K562 (cell line): ENCODE measurements around the gene PCDH19. TPM values are rescaled to one million over a fixed set of nuclear protein-coding genes. Genes with fewer than 3 reads are reported as not detected.

Experiments
- ATAC-seq: fragments of 200-7000 bp; cut with Tn5 transposase; 3 replicates; pipeline ENCODE4 v1.9.1; 2020; ENCODE audit warnings: moderate library complexity
- BruUV-seq: library from RNA; stranded (reverse); fragments of 400-500 nt; replicated peaks from 2 replicates; lab custom pipeline; 2021; lab: Mats Ljungman, UMichigan
- CTCF ChIA-PET: fragments of 300-600 bp; formaldehyde crosslinking; extraction: SDS; loops from one replicate; lab custom pipeline; 2021; ENCODE audit warnings: low intra/inter-chr PET ratio; lab: Yijun Ruan, JAX
- POLR2A ChIA-PET: fragments of 300-600, 350-650 bp; sonication (Branson Sonifier 250); formaldehyde crosslinking; extraction: SDS; loops from one replicate; lab custom pipeline; 2021; ENCODE audit warnings: antibody characterized with exemption, inconsistent platforms; lab: Yijun Ruan, JAX
- DNase-seq, 4 experiments: peaks; one replicate each; pipeline versions ENCODE4 v3.0.0 to v3.0.0-alpha.2; 2011 to 2018; ENCODE audit warnings: low spot score in 3 of 4, mixed read lengths in 3 of 4; ENCODE audit errors: extremely low read depth in 1 of 4
- FAIRE-seq: peaks from 2 replicates; lab custom pipeline; 2011; peaks lifted over from hg19 to GRCh38; lab: Jason Lieb, UNC
- H2AFZ ChIP-seq: 2 replicates; pipeline ENCODE4 v1.6.0; 2011; ENCODE audit warnings: low read depth, low read length, control low read depth, inconsistent platforms
- H3K27ac ChIP-seq: fragments of 200-600 bp; 3 replicates; pipeline ENCODE4 v1.8.0; 2011; ENCODE audit warnings: low read depth, mild to moderate bottlenecking, control low read depth, inconsistent platforms, low read length, moderate library complexity, mixed read lengths; ENCODE audit errors: extremely low read depth
- H3K27me3 ChIP-seq, 2 experiments: fragments of 300-600 bp in 1 of 2; 2 replicates in 1 of 2; 3 replicates in 1 of 2; pipeline versions ENCODE4 v1.6.0 to v1.8.0; 2011; ENCODE audit warnings: inconsistent platforms in 2 of 2, low read length in 2 of 2, mild to moderate bottlenecking in 1 of 2, mixed read lengths in 1 of 2, moderate library complexity in 1 of 2; ENCODE audit not compliant: control insufficient read depth in 2 of 2, insufficient read depth in 2 of 2
- H3K36me3 ChIP-seq: fragments of 300-600 bp; 3 replicates; pipeline ENCODE4 v1.8.0; 2011; ENCODE audit warnings: mild to moderate bottlenecking, low read length, inconsistent platforms; ENCODE audit not compliant: control insufficient read depth, insufficient read depth
- H3K4me1 ChIP-seq, 2 experiments: fragments of 200-600 bp in 1 of 2; replicated peaks in 1 of 2; 2 replicates in 1 of 2; 3 replicates in 1 of 2; pipeline versions ENCODE4 v1.5.1 to v1.8.0; 2011; ENCODE audit warnings: inconsistent platforms in 2 of 2, low read length in 2 of 2, mild to moderate bottlenecking in 1 of 2, mixed read lengths in 1 of 2, moderate library complexity in 1 of 2; ENCODE audit not compliant: control insufficient read depth in 2 of 2, insufficient read depth in 2 of 2
- H3K4me2 ChIP-seq: 2 replicates; pipeline ENCODE4 v1.6.1; 2011; ENCODE audit warnings: low read length, control low read depth, inconsistent platforms, mixed read lengths; ENCODE audit not compliant: insufficient read depth
- H3K4me3 ChIP-seq: fragments of 200-600 bp; sonication (generic), shearing (Covaris generic); 2 replicates; pipeline ENCODE4 v1.5.1; 2016; ENCODE audit warnings: control low read depth, inconsistent platforms
- H3K79me2 ChIP-seq: fragments of 200-600 bp; 3 replicates; pipeline ENCODE4 v1.8.0; 2011; ENCODE audit warnings: low read length, inconsistent platforms; ENCODE audit not compliant: control insufficient read depth, insufficient read depth
- H3K9ac ChIP-seq, 2 experiments: 2 replicates each; pipeline versions ENCODE4 v1.6.0 to v1.6.1; 2011; ENCODE audit warnings: low read depth in 2 of 2, low read length in 2 of 2, control low read depth in 1 of 2, inconsistent platforms in 1 of 2, mild to moderate bottlenecking in 1 of 2, mixed read lengths in 1 of 2; ENCODE audit not compliant: insufficient read depth in 1 of 2
- H3K9me1 ChIP-seq: one replicate; pipeline ENCODE4 v1.6.0; 2011; ENCODE audit warnings: inconsistent platforms, mild to moderate bottlenecking, low read length, moderate library complexity; ENCODE audit not compliant: control insufficient read depth, insufficient read depth
- H3K9me3 ChIP-seq: replicated peaks from 2 replicates; pipeline ENCODE4 v1.5.1; 2011; ENCODE audit warnings: low read depth, low read length, inconsistent platforms; ENCODE audit not compliant: control insufficient read depth, insufficient read depth
- H4K20me1 ChIP-seq: replicated peaks from 2 replicates; pipeline ENCODE4 v1.6.1; 2011; ENCODE audit warnings: low read length, inconsistent platforms, mixed read lengths; ENCODE audit not compliant: control insufficient read depth, insufficient read depth
- BACH1 ChIP-seq: fragments of 200-800 bp; sonication (Bioruptor generic); IDR thresholded peaks from 2 replicates; pipeline ENCODE4 v1.6.1; 2016; ENCODE audit warnings: missing genetic modification characterization, missing compliant biosample characterization
- KLF16 ChIP-seq: IDR thresholded peaks from 2 replicates; pipeline ENCODE4 v1.6.1; 2016; ENCODE audit warnings: antibody characterized with exemption
- MEIS2 ChIP-seq: fragments of 450-650 bp; IDR thresholded peaks from 2 replicates; pipeline ENCODE4 v1.6.1; 2014; ENCODE audit warnings: mild to moderate bottlenecking; ENCODE audit not compliant: partially characterized antibody
- OTX1 ChIP-seq: fragments of 450-650 bp; formaldehyde crosslinking; IDR thresholded peaks from 2 replicates; pipeline ENCODE4 v1.4.0; 2022; ENCODE audit warnings: mild to moderate bottlenecking
- RBBP5 ChIP-seq: fragments of 200-600 bp; sonication (generic); IDR thresholded peaks from 2 replicates; pipeline ENCODE4 v1.6.1; 2012; ENCODE audit warnings: borderline replicate concordance, mild to moderate bottlenecking, low read length, control low read depth, inconsistent platforms; ENCODE audit not compliant: insufficient read depth, poor library complexity, severe bottlenecking
- SUPT5H ChIP-seq: fragments of 450-650 bp; IDR thresholded peaks from 2 replicates; pipeline ENCODE4 v1.6.1; 2016
- ZNF695 ChIP-seq: fragments of 450-650 bp; formaldehyde crosslinking; IDR thresholded peaks from 2 replicates; pipeline ENCODE4 v1.4.0; 2020; ENCODE audit warnings: mild to moderate bottlenecking, moderate library complexity
- WGBS: fragments of 100-300 bp; shearing (Covaris generic); methylation state at CpG from one replicate; pipeline ENCODE4 v1.1.6; 2016; ENCODE audit warnings: low coverage, mixed read lengths; ENCODE audit not compliant: insufficient coverage; ENCODE audit errors: missing lambda C conversion rate; 5-methylcytosine and 5-hydroxymethylcytosine counted together
- in situ Hi-C: fragments of 300-500 bp; cut with MboI; formaldehyde crosslinking; loops from 4 replicates; pipeline ENCODE4 v1.15.0; 2018; ENCODE audit warnings: inconsistent platforms, mixed read lengths
- intact Hi-C: fragments of 100-400 bp; cut with micrococcal nuclease; formaldehyde crosslinking; loops from 2 replicates; pipeline ENCODE4 v1.14.2; 2022
- polyA plus RNA-seq, 8 experiments: library from polyadenylated mRNA; depleted of rRNA in 4 of 8; stranded (reverse) in 5 of 8; unstranded in 3 of 8; fragments of >200 nt; fragmentation: Nextera tagmentation in 2 of 8; fragmentation: Illumina TruSeq in 1 of 8; extraction: Ambion mirVana in 2 of 8; extraction: Trizol in 1 of 8; gene quantifications; 2 replicates each; pipeline versions ENCODE4 v1.2.1 to v1.2.3, GENCODE V29; 2011 to 2014; ENCODE audit warnings: inconsistent platforms in 1 of 8, missing spikeins in 1 of 8
- total RNA-seq, 7 experiments: library from RNA; depleted of rRNA in 6 of 7; stranded (reverse); fragments of >200 nt in 6 of 7; fragmentation: Illumina TruSeq in 2 of 7; extraction: Trizol in 2 of 7; gene quantifications; 2 replicates each; pipeline versions ENCODE4 v1.2.1 to v1.2.3, GENCODE V29; 2011 to 2021; ENCODE audit warnings: low replicate concordance in 1 of 7
- TF ChIP-seq, protein P1 (sequence below), 2 experiments: IDR thresholded peaks in 1 of 2; conservative IDR thresholded peaks in 1 of 2; 2 replicates each; pipeline ENCODE4 v1.6.1; 2016; ENCODE audit warnings: low read depth in 2 of 2, mild to moderate bottlenecking in 1 of 2, missing compliant biosample characterization in 1 of 2, missing genetic modification characterization in 1 of 2, moderate library complexity in 1 of 2
- TF ChIP-seq, protein P2 (sequence below), 3 experiments: fragments of 200-800 bp in 1 of 3; sonication (Bioruptor generic) in 1 of 3; sonication (generic) in 1 of 3; formaldehyde crosslinking in 1 of 3; IDR thresholded peaks; 2 replicates each; pipeline versions ENCODE4 v1.6.1 to v1.8.0; 2016 to 2022; ENCODE audit warnings: mild to moderate bottlenecking in 2 of 3, missing compliant biosample characterization in 2 of 3, missing genetic modification characterization in 2 of 3, missing genetic modification reagents in 1 of 3
- TF ChIP-seq, protein P3 (sequence below): fragments of 450-650 bp; formaldehyde crosslinking; IDR thresholded peaks from 2 replicates; pipeline ENCODE4 v1.4.0; 2020; ENCODE audit warnings: mild to moderate bottlenecking

Gene PCDH19
- total and polyA plus RNA-seq, 9 of the 15 experiments (the other 6 are each of a cell fraction or from before 2014, with no cell fraction given), result not detected

DNA sequence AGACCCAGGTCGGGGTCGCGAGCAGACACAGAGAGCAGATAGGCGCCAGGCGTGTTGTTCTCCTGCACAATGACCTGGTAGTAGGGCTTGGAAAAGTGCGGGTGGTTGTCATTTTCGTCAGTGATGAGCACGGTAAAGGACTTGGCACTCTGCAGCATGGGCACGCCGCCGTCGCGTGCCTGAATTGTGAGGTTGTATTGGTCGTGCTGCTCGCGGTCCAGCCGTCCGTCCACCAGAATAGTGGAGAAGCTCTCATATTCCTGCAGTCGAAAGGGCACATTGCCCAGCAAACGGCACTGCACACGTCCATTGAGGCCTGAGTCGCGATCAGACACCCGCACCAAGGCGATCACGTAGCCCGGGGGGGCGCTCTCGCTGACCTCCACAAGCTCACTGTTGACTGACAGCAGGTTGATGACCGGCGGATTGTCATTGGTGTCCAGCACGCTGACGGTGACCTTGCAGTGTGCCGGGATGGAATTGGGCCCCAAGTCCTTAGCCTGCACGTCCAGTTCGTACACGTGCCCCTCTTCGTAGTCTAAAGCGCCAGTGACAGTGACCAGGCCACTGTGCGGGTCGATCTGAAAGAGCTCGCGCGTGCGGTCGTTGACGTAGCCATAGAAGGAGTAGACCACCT lies 2.8 kb downstream of the PCDH19 start:
- Histone ChIP-seq H3K4me3 (no peak overlapping the region), H3K27me3 (no peaks in the 10 kb centered on the region), H2AFZ (no peak overlapping the region), H3K9me1 (no peaks in the 10 kb centered on the region), H3K4me2 (no peak overlapping the region), H3K9ac (no peak overlapping the region), H3K4me1 (no peaks in the 10 kb centered on the region), H3K9me3 (no peaks in the 10 kb centered on the region), H3K79me2 (no peaks in the 10 kb centered on the region), H3K36me3 (no peaks in the 10 kb centered on the region), H4K20me1 (no peaks in the 10 kb centered on the region), H3K27ac (no peak overlapping the region)
- no TSS peak for BruUV-seq
- WGBS, result 21% methylated on average over 23 of the region's 47 CpGs
- DNase-seq, result no peak
- intact Hi-C loops, result no loop called here
- in situ Hi-C loops, result no loop called here
- no peak for ATAC-seq
- ChIA-PET POLR2A (no interaction called here), CTCF (no interaction called here)
- no peak for FAIRE-seq
- TF ChIP-seq, protein P1, sequence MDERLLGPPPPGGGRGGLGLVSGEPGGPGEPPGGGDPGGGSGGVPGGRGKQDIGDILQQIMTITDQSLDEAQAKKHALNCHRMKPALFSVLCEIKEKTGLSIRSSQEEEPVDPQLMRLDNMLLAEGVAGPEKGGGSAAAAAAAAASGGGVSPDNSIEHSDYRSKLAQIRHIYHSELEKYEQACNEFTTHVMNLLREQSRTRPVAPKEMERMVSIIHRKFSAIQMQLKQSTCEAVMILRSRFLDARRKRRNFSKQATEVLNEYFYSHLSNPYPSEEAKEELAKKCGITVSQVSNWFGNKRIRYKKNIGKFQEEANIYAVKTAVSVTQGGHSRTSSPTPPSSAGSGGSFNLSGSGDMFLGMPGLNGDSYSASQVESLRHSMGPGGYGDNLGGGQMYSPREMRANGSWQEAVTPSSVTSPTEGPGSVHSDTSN (CRISPR knock-in tag; IDR thresholded peaks at IDR 0.05; ENCODE audit: low read depth), result no peak
- TF ChIP-seq, protein P1 (tag; conservative IDR thresholded peaks at IDR 0.05; ENCODE audit: low read depth), result no peak
- TF ChIP-seq RBBP5, result no peak
- no peak for TF ChIP-seq SUPT5H
- TF ChIP-seq OTX1 (CRISPR knock-in tag), result no peak
- TF ChIP-seq MEIS2, result no peak
- TF ChIP-seq ZNF695 (CRISPR knock-in tag), result no peak
- no peak for TF ChIP-seq KLF16
- no peak for TF ChIP-seq BACH1 (tag)
- TF ChIP-seq, protein P2, sequence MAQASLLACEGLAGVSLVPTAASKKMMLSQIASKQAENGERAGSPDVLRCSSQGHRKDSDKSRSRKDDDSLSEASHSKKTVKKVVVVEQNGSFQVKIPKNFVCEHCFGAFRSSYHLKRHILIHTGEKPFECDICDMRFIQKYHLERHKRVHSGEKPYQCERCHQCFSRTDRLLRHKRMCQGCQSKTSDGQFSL (CRISPR knock-in tag; IDR thresholded peaks at IDR 0.05), result no peak
- TF ChIP-seq, protein P2 (tag; IDR thresholded peaks at IDR 0.05), result no peak
- TF ChIP-seq, protein P3, sequence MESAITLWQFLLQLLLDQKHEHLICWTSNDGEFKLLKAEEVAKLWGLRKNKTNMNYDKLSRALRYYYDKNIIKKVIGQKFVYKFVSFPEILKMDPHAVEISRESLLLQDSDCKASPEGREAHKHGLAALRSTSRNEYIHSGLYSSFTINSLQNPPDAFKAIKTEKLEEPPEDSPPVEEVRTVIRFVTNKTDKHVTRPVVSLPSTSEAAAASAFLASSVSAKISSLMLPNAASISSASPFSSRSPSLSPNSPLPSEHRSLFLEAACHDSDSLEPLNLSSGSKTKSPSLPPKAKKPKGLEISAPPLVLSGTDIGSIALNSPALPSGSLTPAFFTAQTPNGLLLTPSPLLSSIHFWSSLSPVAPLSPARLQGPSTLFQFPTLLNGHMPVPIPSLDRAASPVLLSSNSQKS (CRISPR knock-in tag), result no peak
